GM21526 (cell line): ENCODE results near the gene MPV17.
"Not testable (repeated sequence)": the region's sequence is repeated elsewhere in the genome, so short reads cannot be mapped to it uniquely, and the experiment has no call there.

Experiments
- ATAC-seq: cut with Tn5 transposase; IDR thresholded peaks from one replicate; pipeline ENCODE4 v1.9.1; 2021; ENCODE audit warnings: moderate library complexity; ENCODE audit not compliant: unreplicated experiment, low FRiP score

The MPV17 gene

DNA sequence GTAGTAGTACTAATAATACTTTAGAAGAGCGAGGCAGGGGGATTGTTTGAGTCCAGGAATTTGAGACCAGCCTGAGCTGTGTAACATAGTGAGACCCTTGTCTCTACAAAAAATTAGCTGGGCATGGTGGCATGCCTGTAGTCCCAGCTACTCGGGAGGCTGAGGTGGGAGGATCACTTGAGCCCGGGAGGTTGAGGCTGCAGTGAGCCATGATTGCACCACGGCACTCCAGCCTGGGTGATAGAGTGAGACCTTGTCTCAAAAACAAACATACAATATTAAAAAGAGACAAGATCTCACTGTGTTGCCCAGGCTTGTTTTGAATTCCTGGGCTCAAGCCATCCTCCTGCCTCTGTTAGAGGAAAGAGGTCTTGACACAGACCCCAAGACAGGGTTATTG lies 22.3 kb downstream of the MPV17 start:
- not testable (repeated sequence) for ATAC-seq

GRCh38 chr2:27298391-27299080 lies 24.4 kb downstream of the MPV17 start:
- no peak for ATAC-seq

GRCh38 chr2:27297195-27297594 lies 25.7 kb downstream of the MPV17 start:
- no peak for ATAC-seq

DNA sequence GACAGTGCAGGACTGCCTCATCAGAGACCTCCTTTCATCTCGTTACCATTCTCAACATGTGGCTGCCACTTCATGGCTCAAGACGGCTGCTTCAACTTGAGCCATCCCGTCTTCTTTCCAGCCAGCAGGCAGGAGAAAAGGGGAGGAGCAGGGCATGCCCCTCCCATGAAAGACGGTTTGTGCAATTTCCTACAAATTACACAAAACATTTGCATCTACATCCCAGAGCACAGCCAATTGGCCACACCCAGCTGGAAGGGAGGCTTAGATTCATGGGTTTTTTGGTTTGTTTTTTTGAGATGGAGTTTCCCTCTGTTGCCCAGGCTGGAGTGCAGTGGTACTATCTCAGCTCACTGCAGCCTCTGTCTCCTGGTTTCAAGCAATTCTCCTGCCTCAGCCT lies 26.4 kb downstream of the MPV17 start:
- no peak for ATAC-seq

GRCh38 chr2:27294928-27295327 lies 28.0 kb downstream of the MPV17 start:
- no peak for ATAC-seq

GRCh38 chr2:27291865-27292264 lies 31.0 kb downstream of the MPV17 start:
- ATAC-seq: no peak

DNA sequence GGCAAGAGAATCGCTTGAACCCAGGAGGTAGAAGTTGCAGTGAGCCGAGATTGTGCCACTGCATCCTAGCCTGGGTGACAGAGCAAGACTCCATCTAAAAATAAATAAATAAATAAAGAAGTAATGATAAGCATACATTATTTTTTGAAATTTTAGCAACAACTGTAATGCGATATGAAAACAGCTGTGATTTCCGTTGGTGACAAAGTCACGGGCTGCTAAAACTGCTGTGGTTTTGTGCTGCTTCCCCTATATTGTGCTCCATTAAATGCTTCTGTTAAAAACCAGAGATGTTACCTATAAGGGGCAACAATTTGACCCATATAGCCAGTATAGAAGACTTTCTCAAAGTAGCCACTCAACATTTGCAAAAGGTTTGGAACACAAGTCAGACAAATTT lies 32.3 kb downstream of the MPV17 start:
- ATAC-seq: no peak

GRCh38 chr2:27288610-27289009 lies 34.3 kb downstream of the MPV17 start:
- no peak for ATAC-seq

GRCh38 chr2:27285481-27285880 lies 37.4 kb downstream of the MPV17 start:
- ATAC-seq: no peak

DNA sequence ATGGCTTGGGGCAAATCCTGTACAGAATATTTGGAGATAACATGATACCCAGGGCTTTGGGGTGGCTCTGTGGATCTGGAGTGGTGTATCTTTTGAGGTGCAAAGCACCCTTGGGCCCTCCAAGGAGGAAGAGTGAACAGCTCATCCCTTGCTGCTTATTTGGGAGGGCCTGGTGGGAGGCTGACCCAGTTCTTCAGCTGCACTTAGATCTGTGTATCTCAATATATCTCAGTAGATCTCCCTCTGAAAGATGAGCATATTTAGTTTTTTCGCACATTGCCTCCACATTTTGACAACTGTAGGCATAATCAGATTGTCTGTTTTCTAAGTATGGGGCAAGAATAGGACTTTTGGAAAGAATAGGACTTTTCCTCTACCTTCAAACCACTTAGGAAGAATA lies 37.9 kb downstream of the MPV17 start:
- no peak for ATAC-seq

DNA sequence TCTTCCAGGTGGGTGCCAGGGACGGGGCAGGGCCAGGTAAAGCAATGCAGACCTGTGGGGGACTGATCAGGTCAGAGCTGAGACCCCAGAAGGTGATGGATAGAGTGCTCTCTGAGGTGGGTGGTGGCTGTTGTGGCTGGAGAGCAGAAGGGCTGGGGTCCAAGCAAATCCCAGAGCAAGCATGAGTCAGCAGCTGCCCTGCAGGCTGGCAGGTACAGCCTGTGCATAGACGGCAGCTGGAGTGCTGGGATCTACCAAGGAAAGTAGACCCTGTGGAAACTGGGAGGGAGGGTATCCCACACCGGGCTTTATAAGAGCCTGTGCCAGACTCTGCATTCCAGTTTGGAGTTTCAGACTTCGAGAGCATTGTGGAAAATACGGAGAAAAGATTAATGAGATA lies 40.0 kb downstream of the MPV17 start:
- ATAC-seq: no peak

DNA sequence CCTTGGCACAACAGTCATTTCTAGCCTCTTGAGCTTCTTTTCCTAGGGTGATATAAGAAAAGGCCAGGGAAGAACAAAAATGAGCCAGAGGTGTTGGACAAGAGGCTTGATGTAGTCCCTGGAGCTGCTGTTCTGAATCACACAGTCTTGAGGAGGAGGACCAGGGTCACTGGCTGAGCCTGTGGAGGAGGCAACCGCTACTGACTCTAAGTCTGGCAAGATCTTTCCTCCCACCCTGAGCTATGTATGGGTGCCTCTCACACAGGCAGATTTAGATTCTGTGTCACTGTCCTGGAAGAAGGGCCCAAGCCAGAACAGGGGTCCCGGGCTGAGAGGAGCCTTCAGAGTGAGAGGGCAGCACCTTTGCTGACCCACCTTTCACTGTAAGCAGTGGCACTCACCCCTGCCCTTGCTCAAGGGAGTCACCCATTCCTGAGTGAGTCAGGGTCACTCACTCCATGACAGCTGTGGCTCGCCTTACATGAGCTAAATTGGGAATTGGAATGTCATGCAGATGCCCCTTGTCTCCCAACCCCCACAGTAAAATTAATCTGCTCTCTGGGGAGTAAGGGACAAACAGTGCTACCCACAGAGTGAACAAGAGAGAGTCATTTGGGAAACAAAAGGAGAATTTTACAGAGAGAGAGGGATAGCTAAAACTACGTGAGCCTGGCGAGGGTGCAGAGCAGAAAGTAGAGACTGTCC lies 40.9 kb downstream of the MPV17 start, which contains the start of gene TRIM54:
TSS of gene TRIM54 (plus strand) at position 575 of the 705 bp plus-strand sequence. CDS start 303 bp downstream, outside the sequence.
- ATAC-seq: no peak

DNA sequence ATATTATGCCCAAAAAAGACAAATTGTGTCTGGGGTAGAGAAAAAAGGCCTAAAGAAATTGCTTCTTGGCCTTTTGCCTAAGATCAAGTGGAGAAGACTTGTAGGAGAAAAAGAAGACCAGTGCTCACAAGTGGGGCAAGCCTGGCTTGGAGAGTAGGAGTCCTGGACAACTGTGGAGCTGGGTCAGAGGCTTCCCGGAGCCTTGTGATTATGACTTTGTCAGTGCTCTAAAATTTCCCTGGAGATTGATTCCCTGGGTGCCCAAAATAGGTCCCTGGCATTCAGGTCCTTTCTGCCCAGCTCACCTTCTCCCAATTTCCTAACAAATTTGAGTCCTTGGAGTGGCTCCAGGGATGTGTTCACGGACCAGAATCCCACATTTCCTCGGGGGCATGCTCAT lies 41.5 kb downstream of the MPV17 start:
- no peak for ATAC-seq

DNA sequence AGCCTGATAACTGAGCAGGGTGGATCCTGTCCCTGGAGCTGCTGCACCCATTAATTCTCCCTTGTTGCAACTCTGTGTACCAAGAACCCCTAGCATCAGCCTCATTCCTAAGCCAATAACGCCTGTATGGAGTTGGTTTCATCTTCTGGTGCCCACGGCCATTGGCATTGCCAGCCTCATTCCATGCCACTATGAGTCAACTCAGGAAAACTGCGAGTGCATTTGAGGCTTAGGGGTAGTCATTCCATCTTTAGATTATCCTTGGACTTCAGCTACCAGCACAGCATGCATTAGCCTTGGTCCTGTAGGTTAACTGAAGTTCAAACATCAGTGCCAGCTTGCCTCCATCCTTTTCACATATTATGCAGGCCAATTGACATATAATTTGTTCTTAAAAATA lies 42.1 kb downstream of the MPV17 start:
- no peak for ATAC-seq

GRCh38 chr2:27278010-27278409 lies 44.9 kb downstream of the MPV17 start:
- no peak for ATAC-seq

GRCh38 chr2:27275211-27276150 lies 47.4 kb downstream of the MPV17 start, which contains the start of gene DNAJC5G:
DNAJC5G (plus strand) TSS chr2:27275433; CDS start chr2:27276729, 1,296 bp downstream.
- ATAC-seq: no peak

- not testable (repeated sequence) for ATAC-seq
Observed at GRCh38 chr2:27272537-27273522, 50.1 kb downstream of the MPV17 start.

- no peak for ATAC-seq
Observed at GRCh38 chr2:27271631-27272340, 51.1 kb downstream of the MPV17 start.

GRCh38 chr2:27270670-27271069 lies 52.2 kb downstream of the MPV17 start:
- no peak for ATAC-seq
